ENCODE results near the gene MOCS1.

GRCh38 chr6:39913391-39913916 lies 20.8 kb downstream of the MOCS1 start:
- TF ChIP-seq CTCF (IDR thresholded peaks at IDR 0.05) (no peak), POLR2A (IDR thresholded peaks at IDR 0.05) (no peak)
